Fibroblast of skin of back (primary cell): ENCODE measurements around the gene TRAF2.
A peak's percentile ranks its signal among the peaks of the same experiment; 100 is the strongest.

Experiments
- DNase-seq: peaks from one replicate; pipeline ENCODE4 v3.0.0-alpha.2; 2013

The TRAF2 gene

GRCh38 chr9:136949817-136950655 is 63.7 kb downstream of the TRAF2 start:
- peak; percentile 79 for DNase-seq

GRCh38 chr9:136950656-136951276 is 64.5 kb downstream of the TRAF2 start:
- no peak for DNase-seq

GRCh38 chr9:136951541-136952320 is 65.4 kb downstream of the TRAF2 start, which contains the start of gene LCN12:
Gene LCN12, plus strand, starts transcription at chr9:136952273. Its CDS starts 55 bp downstream, at chr9:136952328.
- DNase-seq = no peak

GRCh38 chr9:136952321-136952850 is 66.1 kb downstream of the TRAF2 start:
- DNase-seq = no peak

- no peak for DNase-seq
These were observed 66.8 kb downstream of the TRAF2 start for GRCh38 chr9:136952876-136953770.

GRCh38 chr9:136953771-136954269 is 67.5 kb downstream of the TRAF2 start:
- DNase-seq = no peak

- DNase-seq = no peak
These were observed 68.2 kb downstream of the TRAF2 start for GRCh38 chr9:136954270-136955083.

GRCh38 chr9:136955202-136955942 is 69.1 kb downstream of the TRAF2 start:
- no peak for DNase-seq

GRCh38 chr9:136955943-136956335 is 69.6 kb downstream of the TRAF2 start:
- DNase-seq = no peak

GRCh38 chr9:136956604-136957003 is 70.3 kb downstream of the TRAF2 start:
- DNase-seq = no peak

- no peak for DNase-seq
These were observed 71.1 kb downstream of the TRAF2 start for GRCh38 chr9:136957461-136957860.

GRCh38 chr9:136957901-136958300 is 71.6 kb downstream of the TRAF2 start:
- no peak for DNase-seq

GRCh38 chr9:136958473-136958872 is 72.2 kb downstream of the TRAF2 start:
- DNase-seq = no peak

GRCh38 chr9:136958898-136959850 is 72.9 kb downstream of the TRAF2 start:
- DNase-seq = no peak

- DNase-seq = no peak
These were observed 74.1 kb downstream of the TRAF2 start for GRCh38 chr9:136960212-136960937.

- no peak for DNase-seq
These were observed 74.6 kb downstream of the TRAF2 start for GRCh38 chr9:136960938-136961275.

- DNase-seq = no peak
These were observed 75.2 kb downstream of the TRAF2 start for GRCh38 chr9:136961279-136962065.
